GM19238 (cell line): ENCODE results near the gene NTRK3.
"Not testable (repeated sequence)": the region's sequence is repeated elsewhere in the genome, so short reads cannot be mapped to it uniquely, and the experiment has no call there.

Source experiments
- DNase-seq: peaks from one replicate; pipeline ENCODE4 v3.0.0; 2011; ENCODE audit warnings: low spot score; ENCODE audit not compliant: insufficient read length

Gene NTRK3

DNA sequence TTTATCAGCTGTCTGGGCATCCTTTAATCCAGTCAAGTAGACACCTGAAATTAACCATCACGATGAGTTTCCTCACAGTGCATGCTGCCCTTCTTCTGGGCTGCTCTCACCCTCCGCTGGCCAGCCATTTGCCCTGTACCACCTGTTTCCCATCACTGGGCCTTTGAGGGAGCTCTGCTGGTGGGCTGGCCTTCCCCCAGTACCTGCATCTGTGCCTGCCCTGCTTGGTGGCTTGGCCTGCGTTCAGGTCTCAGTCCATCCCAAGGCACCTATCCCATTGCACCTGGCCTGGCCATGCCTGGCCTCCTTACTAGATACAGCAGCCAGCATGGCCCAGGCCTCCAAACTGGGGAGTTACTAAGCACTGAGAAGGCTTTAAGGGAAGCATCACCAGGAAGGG is 413.2 kb downstream of the NTRK3 start:
- DNase-seq, result no peak

DNA sequence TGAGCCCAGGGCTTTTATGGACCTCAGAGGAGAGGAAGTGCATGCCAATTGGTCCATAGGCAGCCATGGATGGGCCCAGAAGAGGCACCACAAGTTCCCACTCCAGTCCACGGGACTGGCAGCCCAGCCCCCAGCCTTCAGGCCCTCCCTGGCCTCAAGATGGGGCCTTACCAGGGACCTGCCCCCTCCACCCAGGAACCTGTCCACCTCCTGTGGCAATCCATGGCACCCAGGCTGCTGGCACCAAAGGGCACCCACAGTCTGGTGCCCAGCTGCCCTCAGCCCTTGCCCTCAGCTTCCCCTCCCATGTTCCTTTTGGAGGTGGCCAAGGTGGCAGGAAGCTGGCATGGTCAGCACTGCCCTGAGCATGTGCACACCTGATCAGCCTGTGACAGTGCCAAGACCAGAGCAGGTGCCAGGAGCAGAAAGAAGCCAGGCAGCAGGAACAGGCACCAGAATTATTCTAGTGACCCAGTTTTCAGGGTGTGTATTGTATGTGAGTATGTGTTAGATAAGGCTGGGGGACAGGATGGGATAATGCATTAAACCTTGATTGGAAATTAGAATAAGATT is 415.0 kb downstream of the NTRK3 start:
- no peak for DNase-seq

DNA sequence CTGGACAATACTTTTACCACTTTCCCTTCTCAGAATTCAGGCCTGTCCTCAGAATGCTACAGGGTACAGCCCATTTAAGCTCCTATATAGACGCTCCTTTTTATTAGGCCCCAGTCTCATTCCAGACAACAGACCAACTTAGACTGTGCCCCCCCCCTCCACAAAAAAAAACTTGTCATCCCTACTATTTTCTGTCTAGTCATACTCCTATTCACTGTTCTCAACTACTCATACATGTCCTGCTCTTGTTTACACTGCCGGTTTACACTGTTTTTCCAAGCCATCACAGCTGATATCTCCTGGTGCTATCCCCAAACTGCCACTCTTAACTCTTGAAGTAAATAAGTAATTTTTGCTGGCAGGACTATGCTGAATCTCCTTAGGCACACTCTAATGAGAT is 420.7 kb downstream of the NTRK3 start:
- DNase-seq, result not testable (repeated sequence)

DNA sequence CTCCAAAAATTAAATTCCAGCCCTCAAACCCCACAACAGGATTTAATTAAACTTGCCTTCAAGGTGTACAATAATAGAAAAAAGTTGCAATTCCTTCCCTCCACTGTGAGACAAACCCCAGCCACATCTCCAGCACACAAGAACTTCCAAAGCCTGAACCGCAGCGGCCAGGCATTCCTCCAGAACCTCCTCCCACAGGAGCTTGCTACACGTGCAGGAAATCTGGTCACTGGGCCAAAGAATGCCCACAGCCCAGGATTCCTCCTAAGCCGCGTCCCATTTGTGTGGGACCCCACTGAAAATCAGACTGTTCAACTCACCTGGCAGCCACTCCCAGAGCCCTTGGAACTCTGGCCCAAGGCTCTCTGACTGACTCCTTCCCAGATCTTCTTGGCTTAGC is 423.2 kb downstream of the NTRK3 start:
- not testable (repeated sequence) for DNase-seq

DNA sequence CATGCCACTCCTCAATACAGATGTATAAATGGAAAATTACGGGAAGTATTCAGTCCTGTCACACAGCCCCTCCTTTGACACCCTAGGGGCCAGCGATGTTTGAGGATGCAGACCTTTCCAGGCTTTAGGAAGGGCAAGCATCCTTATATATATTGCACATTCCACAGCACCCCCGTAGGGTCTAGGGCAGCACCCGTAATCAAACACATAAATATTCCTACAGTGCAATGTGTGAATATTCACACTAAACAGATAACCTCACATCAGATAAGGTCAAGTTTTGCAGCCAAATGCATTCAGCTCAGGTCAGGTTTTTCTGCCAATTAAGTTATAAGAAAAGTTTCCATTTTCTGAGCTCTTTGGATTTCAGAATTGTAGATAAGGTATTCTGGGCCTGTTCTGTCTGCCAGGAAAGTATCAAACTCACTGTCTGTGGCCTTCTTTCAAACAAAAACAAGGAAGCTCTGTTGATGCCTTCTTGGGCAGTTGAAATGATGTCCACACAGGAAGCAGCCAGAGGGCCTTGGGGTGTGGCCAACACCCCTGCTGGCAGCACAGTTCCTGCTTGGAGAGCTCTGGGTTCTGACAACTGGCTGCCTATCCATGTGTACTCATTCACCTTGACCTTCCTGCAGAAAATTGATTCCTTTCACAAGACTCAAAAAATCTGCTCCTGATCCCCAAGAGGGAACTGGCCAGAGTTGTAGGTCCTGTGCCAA is 427.0 kb downstream of the NTRK3 start:
- DNase-seq, result no peak

DNA sequence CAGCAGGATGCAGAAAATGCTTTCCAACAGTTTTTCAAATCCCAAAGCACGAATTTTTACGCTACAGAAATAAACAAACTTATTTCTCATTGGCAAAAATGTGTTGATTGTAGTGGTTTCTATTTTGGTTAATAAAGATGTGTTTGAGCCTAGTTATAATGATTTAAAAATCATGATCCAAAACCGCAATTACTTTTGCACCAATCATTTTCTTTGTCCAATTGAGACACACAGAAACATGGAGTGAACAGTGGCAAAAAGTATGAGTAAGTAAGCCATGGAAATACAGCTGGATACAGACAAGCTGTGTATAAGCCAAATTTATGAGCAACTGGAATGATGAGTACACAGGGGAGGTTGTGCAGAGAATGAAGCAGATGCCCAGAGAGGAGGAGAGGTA is 427.9 kb downstream of the NTRK3 start:
- no peak for DNase-seq

DNA sequence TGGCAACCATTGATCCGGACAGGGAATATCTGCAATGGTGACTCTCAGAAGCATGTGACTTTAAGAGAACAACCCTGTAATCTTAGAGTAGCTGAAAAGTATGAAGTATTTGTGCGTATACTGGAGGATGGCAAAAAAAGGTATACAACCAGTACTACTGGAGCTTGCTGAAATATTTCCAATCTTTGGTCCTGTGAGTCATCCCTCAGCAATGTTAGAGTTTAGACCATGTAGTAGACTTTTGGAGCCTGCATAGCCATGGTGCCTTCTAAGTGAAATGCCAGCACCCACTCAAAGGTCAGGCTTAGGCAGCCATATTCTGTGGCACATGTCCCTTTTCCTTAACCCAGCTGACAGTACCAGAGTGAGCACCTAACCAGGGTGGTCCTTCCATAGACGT is 429.4 kb downstream of the NTRK3 start:
- no peak for DNase-seq

DNA sequence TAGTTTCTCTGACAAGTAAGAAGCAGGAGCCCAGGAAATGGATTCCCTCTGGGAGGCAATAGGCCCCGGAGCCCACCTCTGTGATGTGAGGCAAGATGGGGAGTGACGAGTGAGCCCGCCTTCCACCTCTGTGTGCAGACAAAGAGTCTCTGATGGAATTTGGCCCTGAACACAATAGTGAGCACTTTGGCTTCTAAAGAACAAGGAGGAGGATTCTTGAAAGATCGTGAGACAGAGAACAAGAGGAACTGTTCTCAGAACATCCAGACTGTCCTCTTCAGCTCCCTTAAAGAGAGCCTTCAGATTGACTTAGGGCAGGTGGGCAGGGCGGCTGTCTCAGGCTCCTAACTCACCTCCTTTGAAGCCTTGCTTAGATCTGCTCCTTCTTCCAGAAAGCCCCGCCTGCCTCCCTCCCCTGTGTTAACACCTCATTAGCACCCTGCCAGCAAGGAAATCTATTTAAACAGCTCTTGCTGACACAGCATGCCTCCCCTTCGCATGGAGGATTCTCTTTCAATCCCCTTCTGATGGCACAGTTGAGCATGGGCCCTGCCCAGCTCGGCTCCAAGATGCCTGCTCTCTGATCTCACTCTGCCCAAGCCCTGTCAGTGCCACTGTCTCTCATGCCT is 430.3 kb downstream of the NTRK3 start:
- DNase-seq, result no peak

DNA sequence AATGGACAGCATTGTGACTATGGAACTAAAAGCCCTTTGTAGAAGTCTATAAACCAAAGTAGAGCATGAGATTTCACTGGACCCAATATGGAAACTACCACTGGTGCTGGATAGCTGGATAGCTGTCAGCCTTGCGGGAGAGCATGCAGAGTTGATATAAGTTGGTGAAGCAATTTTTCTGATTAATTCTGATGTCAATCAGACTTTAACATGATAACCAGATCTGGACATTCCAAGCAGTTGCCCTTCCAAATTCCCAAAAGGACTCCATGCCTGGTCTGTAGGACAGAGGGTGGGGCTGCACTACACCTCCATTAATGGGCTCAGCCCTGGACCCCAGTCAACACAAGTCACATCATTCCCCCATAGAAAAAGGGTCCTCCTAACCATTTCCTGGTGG is 437.8 kb downstream of the NTRK3 start:
- DNase-seq, result no peak

DNA sequence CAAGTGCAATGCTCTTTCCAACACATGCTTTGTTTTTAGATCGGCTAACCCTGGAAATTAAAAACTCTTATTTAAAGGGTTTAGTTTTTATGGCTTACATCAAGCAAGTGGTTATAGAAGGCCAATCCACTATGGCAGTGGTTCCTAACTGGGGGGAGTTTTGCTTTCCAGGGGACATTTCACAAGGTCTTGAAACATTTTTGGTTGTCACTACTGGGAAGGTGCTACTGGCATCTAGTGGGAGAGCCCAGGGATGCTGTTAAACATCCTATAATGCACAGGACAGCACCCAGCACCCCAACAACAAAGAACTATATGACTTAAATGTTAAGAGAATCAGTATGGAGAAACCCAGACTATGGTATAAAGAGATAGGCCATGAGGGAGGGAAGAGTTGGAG is 439.0 kb downstream of the NTRK3 start:
- no peak for DNase-seq

DNA sequence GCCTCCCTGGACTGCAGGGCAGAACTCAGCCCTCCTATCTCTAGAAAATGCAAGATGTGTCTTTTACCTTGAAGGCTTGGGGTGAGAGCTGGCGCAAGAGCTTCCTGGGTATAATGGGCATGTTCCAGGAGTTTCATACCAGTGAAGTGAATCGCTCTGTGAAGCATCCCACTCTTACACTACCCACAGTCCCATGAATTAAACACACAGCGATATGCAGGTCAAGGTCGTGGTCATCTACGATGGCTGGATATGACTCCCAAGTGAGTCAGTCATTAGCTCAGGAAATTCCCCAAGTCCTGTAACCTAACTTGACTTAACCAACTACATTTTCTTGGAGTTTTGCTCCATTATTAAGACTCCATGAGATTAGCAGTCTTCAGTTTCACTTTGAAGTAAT is 439.7 kb downstream of the NTRK3 start:
- no peak for DNase-seq

DNA sequence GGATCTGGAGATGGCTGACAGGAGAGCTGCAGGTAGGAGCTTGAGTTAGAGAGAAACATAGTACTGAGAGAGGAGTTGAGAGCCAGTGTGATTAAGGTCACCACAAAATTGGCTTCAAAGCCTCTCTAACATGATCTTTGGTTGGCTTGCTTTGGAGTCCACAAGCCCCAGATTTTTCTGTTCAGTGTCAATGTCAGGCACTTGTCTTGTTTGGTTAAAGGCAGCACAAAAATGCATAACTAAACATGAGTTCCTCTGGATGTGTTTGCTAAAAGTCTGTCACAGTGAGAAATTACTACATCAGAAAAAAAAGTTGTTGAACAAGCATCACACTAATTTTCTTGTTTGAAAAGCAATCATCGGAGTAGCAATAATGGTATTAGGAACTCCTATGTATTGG is 440.5 kb downstream of the NTRK3 start:
- no peak for DNase-seq
